SK-N-SH (cell line): ENCODE data around the gene RAPGEF1.

ENCODE experiments used
- CHD2 ChIP-seq: fragments of 150-350 bp; IDR thresholded peaks from 2 replicates; pipeline ENCODE4 v1.6.1; 2018; ENCODE audit warnings: low read length; ENCODE audit not compliant: partially characterized antibody
- CTCF ChIP-seq: fragments of 200-600 bp; sonication (generic); IDR thresholded peaks from 2 replicates; pipeline ENCODE4 v1.6.1; 2017; ENCODE audit warnings: antibody characterized with exemption, mild to moderate bottlenecking, moderate library complexity
- MAX ChIP-seq: IDR thresholded peaks from 2 replicates; pipeline ENCODE4 v1.4.0; 2012; ENCODE audit warnings: low read depth
- SMC3 ChIP-seq: IDR thresholded peaks from 2 replicates; pipeline ENCODE4 v1.6.1; 2012; ENCODE audit warnings: low read depth, low read length, improper control_type of control experiment

- no peak for TF ChIP-seq CHD2
- no peak for TF ChIP-seq MAX
- TF ChIP-seq CTCF: no peak
- no peak for TF ChIP-seq SMC3
Observed at GRCh38 chr9:131608493-131609037, 131.3 kb downstream of the RAPGEF1 start.
